Hematopoietic multipotent progenitor cell treated with erythropoietin and hydrocortisone succinate and interleukin-3 and kit ligand, for 4 days (in vitro differentiated cells): ENCODE data around the gene LENG9.
"Not testable (repeated sequence)": the region's sequence is repeated elsewhere in the genome, so short reads cannot be mapped to it uniquely, and the experiment has no call there.

Source experiments
- DNase-seq: peaks from one replicate; pipeline ENCODE4 v3.0.0-alpha.2; 2015

The LENG9 gene

GRCh38 chr19:54458648-54459281, 4.8 kb downstream of the LENG9 start:
- DNase-seq = no peak

GRCh38 chr19:54457773-54458647, 5.6 kb downstream of the LENG9 start:
- no peak for DNase-seq

- no peak for DNase-seq
These were observed 6.9 kb downstream of the LENG9 start for GRCh38 chr19:54456423-54457373.

- DNase-seq = no peak
These were observed 7.7 kb downstream of the LENG9 start for GRCh38 chr19:54455786-54456422.

GRCh38 chr19:54454781-54455675, 8.6 kb downstream of the LENG9 start:
- no peak for DNase-seq

- DNase-seq = no peak
These were observed 9.4 kb downstream of the LENG9 start for GRCh38 chr19:54453921-54454780.

GRCh38 chr19:54452626-54453025, 11.0 kb downstream of the LENG9 start:
- no peak for DNase-seq

- DNase-seq = no peak
These were observed 11.6 kb downstream of the LENG9 start for GRCh38 chr19:54451997-54452396.

GRCh38 chr19:54451331-54451871, 12.2 kb downstream of the LENG9 start:
- no peak for DNase-seq

GRCh38 chr19:54449701-54450069, 13.9 kb downstream of the LENG9 start:
- DNase-seq = no peak

GRCh38 chr19:54448774-54449700, 14.5 kb downstream of the LENG9 start, which contains the start of gene LENG8:
LENG8 (plus strand) TSS chr19:54449199; CDS start chr19:54451345, 2,146 bp downstream.
- DNase-seq = peak; percentile 99

GRCh38 chr19:54448040-54448773, 15.4 kb downstream of the LENG9 start:
- peak; percentile 70 for DNase-seq

GRCh38 chr19:54446349-54446748, 17.2 kb downstream of the LENG9 start:
- not testable (repeated sequence) for DNase-seq

GRCh38 chr19:54444737-54445136, 18.8 kb downstream of the LENG9 start:
- no peak for DNase-seq

GRCh38 chr19:54440641-54441040, 22.9 kb downstream of the LENG9 start:
- DNase-seq = no peak

- DNase-seq = peak; percentile 80
These were observed 24.3 kb downstream of the LENG9 start for GRCh38 chr19:54439174-54439851.

GRCh38 chr19:54436628-54437252, 26.8 kb downstream of the LENG9 start:
- DNase-seq = no peak
